ENCODE results near the gene SLC66A2.

SLC66A2 gene

GRCh38 chr18:79930020-79930642 lies 21.3 kb downstream of the SLC66A2 start:
- no peak for DNase-seq (ENCODE audit: low read depth)
- no peak overlapping the region for H3K4me3 ChIP-seq (ENCODE audit: low read depth, low read length)
- TF ChIP-seq CTCF (IDR thresholded peaks at IDR 0.05; ENCODE audit: control insufficient read depth, extremely low read depth, insufficient read depth): no peak

- TF ChIP-seq CTCF (IDR thresholded peaks at IDR 0.05; ENCODE audit: control insufficient read depth, extremely low read depth, insufficient read depth): no peak
- DNase-seq (ENCODE audit: low read depth): no peak
- H3K4me3 ChIP-seq (ENCODE audit: low read depth, low read length): no peak overlapping the region
Measured at GRCh38 chr18:79928563-79928960, 22.9 kb downstream of the SLC66A2 start.

- no peak for DNase-seq (ENCODE audit: low read depth)
- H3K4me3 ChIP-seq (ENCODE audit: low read depth, low read length): no peak overlapping the region
- no peak for TF ChIP-seq CTCF (IDR thresholded peaks at IDR 0.05; ENCODE audit: control insufficient read depth, extremely low read depth, insufficient read depth)
Measured at GRCh38 chr18:79927607-79928562, 23.6 kb downstream of the SLC66A2 start.

- H3K4me3 ChIP-seq (ENCODE audit: low read depth, low read length): no peak overlapping the region
- no peak for TF ChIP-seq CTCF (IDR thresholded peaks at IDR 0.05; ENCODE audit: control insufficient read depth, extremely low read depth, insufficient read depth)
- DNase-seq (ENCODE audit: low read depth): no peak
Measured at GRCh38 chr18:79926715-79927606, 24.5 kb downstream of the SLC66A2 start.

- no peak overlapping the region for H3K4me3 ChIP-seq (ENCODE audit: low read depth, low read length)
- DNase-seq (ENCODE audit: low read depth): no peak
- no peak for TF ChIP-seq CTCF (IDR thresholded peaks at IDR 0.05; ENCODE audit: control insufficient read depth, extremely low read depth, insufficient read depth)
Measured at GRCh38 chr18:79926306-79926705, 25.1 kb downstream of the SLC66A2 start.

- TF ChIP-seq CTCF (IDR thresholded peaks at IDR 0.05; ENCODE audit: control insufficient read depth, extremely low read depth, insufficient read depth): no peak
- no peak overlapping the region for H3K4me3 ChIP-seq (ENCODE audit: low read depth, low read length)
- no peak for DNase-seq (ENCODE audit: low read depth)
Measured at GRCh38 chr18:79924814-79925731, 26.4 kb downstream of the SLC66A2 start.
